SU-DHL-6 (cell line): ENCODE results near the gene IL24.

ENCODE experiments used
- H2AFZ ChIP-seq: fragments of 200-600 bp; sonication (generic); 2 replicates; pipeline ENCODE4 v1.6.1; 2014; ENCODE audit warnings: low read depth, mild to moderate bottlenecking, moderate library complexity, mixed read lengths, antibody characterized with exemption, low read length; ENCODE audit not compliant: severe bottlenecking
- H3F3A ChIP-seq: fragments of 200-600 bp; shearing (Covaris generic); 2 replicates; pipeline ENCODE4 v1.6.0; 2016; ENCODE audit warnings: antibody characterized with exemption, mild to moderate bottlenecking; ENCODE audit not compliant: insufficient read depth
- H3K27ac ChIP-seq: fragments of 200-600 bp; sonication (generic); 2 replicates; pipeline ENCODE4 v1.5.1; 2016; ENCODE audit warnings: low read depth, mild to moderate bottlenecking, low read length, moderate library complexity, mixed read lengths
- H3K27me3 ChIP-seq: fragments of 200-600 bp; sonication (generic), shearing (Covaris generic); 2 replicates; pipeline ENCODE4 v1.6.0; 2014; ENCODE audit warnings: mild to moderate bottlenecking, low read length
- H3K36me3 ChIP-seq: fragments of 200-600 bp; sonication (generic); 2 replicates; pipeline ENCODE4 v1.6.1; 2014; ENCODE audit warnings: mild to moderate bottlenecking, low read length, mixed read lengths
- H3K4me2 ChIP-seq: fragments of 300-600, 200-600 bp; shearing (Covaris generic), sonication (generic); 2 replicates; pipeline ENCODE4 v1.6.0; 2014; ENCODE audit warnings: low read length, low read depth, mild to moderate bottlenecking; ENCODE audit not compliant: poor library complexity, severe bottlenecking
- H3K4me3 ChIP-seq: fragments of 200-600 bp; sonication (generic); 2 replicates; pipeline ENCODE4 v1.5.1; 2014; ENCODE audit warnings: antibody characterized with exemption, low read length, mild to moderate bottlenecking, mixed read lengths; ENCODE audit not compliant: insufficient read depth, poor library complexity, severe bottlenecking
- H3K79me2 ChIP-seq: fragments of 200-600 bp; sonication (generic); 2 replicates; pipeline ENCODE4 v1.6.1; 2014; ENCODE audit warnings: mild to moderate bottlenecking, low read length, moderate library complexity; ENCODE audit not compliant: insufficient read depth
- H3K9ac ChIP-seq: fragments of 200-600 bp; sonication (generic); 2 replicates; pipeline ENCODE4 v1.7.0; 2014; ENCODE audit warnings: mild to moderate bottlenecking, low read length
- H3K9me2 ChIP-seq: fragments of 200-600 bp; sonication (generic); replicated peaks from 2 replicates; pipeline ENCODE4 v1.6.1; 2014; ENCODE audit warnings: low read length; ENCODE audit not compliant: insufficient read depth
- H3K9me3 ChIP-seq: fragments of 200-600 bp; sonication (generic); 2 replicates; pipeline ENCODE4 v1.6.1; 2014; ENCODE audit warnings: low read length, mixed read lengths; ENCODE audit not compliant: insufficient read depth
- H4K20me1 ChIP-seq: fragments of 200-600 bp; sonication (generic); 2 replicates; pipeline ENCODE4 v1.6.1; 2014; ENCODE audit warnings: low read depth, mild to moderate bottlenecking, antibody characterized with exemption, low read length, moderate library complexity, mixed read lengths
- EZH2phosphoT487 ChIP-seq: fragments of 200-600 bp; sonication (generic), shearing (Covaris generic); conservative IDR thresholded peaks from 2 replicates; pipeline ENCODE4 v1.6.1; 2018; ENCODE audit warnings: mild to moderate bottlenecking, antibody characterized with exemption, low read length, moderate library complexity, mixed read lengths
- TF ChIP-seq, protein P1 (sequence below): fragments of 200-600 bp; sonication (generic); IDR thresholded peaks from one replicate; pipeline ENCODE4 v1.5.1; 2017; ENCODE audit warnings: antibody characterized with exemption, mild to moderate bottlenecking, low read length, moderate library complexity; ENCODE audit not compliant: insufficient read depth, poor library complexity, severe bottlenecking

The IL24 gene

DNA sequence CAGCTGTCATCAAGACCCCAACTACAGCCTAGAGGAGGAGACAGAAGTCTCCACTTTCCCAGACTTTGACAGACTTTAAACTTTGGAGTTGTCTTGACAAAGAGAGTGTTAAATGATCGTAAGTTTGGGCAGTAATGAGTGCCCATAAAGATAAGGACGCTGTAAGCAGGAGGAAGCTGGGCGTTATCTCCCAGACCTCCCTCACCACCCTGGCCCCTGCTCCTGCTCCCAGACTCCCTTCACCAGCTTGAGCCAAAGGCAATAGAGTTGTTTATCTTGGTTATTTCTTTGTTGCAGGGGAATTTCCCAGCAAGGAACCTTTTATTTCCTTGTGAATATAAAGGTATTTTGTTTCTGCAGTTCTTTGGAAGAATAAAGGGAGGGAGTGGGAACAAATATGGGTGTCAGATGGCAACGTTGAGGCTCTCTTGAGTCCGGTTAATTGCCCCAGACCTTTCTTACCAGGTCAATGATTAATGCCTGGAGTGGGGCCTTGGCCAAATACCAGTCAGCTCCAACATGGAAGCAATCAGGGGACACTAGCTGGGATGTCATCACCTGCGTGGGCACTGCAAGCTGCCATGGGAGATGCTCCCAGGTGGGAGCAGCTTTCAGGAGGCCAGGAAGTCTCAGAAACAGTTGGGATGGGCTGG, 44.6 kb downstream of the IL24 start:
- no peak overlapping the region for H2AFZ ChIP-seq
- TF ChIP-seq EZH2phosphoT487: no peak
- TF ChIP-seq, protein P1, sequence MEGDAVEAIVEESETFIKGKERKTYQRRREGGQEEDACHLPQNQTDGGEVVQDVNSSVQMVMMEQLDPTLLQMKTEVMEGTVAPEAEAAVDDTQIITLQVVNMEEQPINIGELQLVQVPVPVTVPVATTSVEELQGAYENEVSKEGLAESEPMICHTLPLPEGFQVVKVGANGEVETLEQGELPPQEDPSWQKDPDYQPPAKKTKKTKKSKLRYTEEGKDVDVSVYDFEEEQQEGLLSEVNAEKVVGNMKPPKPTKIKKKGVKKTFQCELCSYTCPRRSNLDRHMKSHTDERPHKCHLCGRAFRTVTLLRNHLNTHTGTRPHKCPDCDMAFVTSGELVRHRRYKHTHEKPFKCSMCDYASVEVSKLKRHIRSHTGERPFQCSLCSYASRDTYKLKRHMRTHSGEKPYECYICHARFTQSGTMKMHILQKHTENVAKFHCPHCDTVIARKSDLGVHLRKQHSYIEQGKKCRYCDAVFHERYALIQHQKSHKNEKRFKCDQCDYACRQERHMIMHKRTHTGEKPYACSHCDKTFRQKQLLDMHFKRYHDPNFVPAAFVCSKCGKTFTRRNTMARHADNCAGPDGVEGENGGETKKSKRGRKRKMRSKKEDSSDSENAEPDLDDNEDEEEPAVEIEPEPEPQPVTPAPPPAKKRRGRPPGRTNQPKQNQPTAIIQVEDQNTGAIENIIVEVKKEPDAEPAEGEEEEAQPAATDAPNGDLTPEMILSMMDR: no peak

GRCh38 chr1:206944703-206945102, 47.5 kb downstream of the IL24 start:
- no peak overlapping the region for H3K9ac ChIP-seq
- no peaks in the 10 kb centered on the region for H3K79me2 ChIP-seq
- H3K4me2 ChIP-seq: no peak overlapping the region
- TF ChIP-seq, protein P1: no peak
- TF ChIP-seq EZH2phosphoT487: no peak
- H3K4me3 ChIP-seq: no peak overlapping the region
- H4K20me1 ChIP-seq: no peaks in the 10 kb centered on the region
- H3K9me3 ChIP-seq: no peaks in the 10 kb centered on the region
- no peak overlapping the region for H2AFZ ChIP-seq
- H3K36me3 ChIP-seq: no peaks in the 10 kb centered on the region
- H3K27me3 ChIP-seq: no peaks in the 10 kb centered on the region
- H3K9me2 ChIP-seq: no peaks in the 10 kb centered on the region
- H3K27ac ChIP-seq: no peak overlapping the region
- no peaks in the 10 kb centered on the region for H3F3A ChIP-seq

More for the DNA sequence above, 44.6 kb downstream of the IL24 start:
- no peaks in the 10 kb centered on the region for H3K9me2 ChIP-seq
- no peaks in the 10 kb centered on the region for H3K27me3 ChIP-seq
- no peaks in the 10 kb centered on the region for H4K20me1 ChIP-seq
- H3K36me3 ChIP-seq: no peaks in the 10 kb centered on the region
- H3F3A ChIP-seq: no peaks in the 10 kb centered on the region
- H3K9me3 ChIP-seq: no peaks in the 10 kb centered on the region
- H3K4me2 ChIP-seq: no peak overlapping the region
- H3K27ac ChIP-seq: no peak overlapping the region
- H3K4me3 ChIP-seq: no peak overlapping the region
- no peaks in the 10 kb centered on the region for H3K79me2 ChIP-seq
- H3K9ac ChIP-seq: no peak overlapping the region

- no peak for TF ChIP-seq EZH2phosphoT487
- Histone ChIP-seq H3K27me3 (no peaks in the 10 kb centered on the region), H2AFZ (no peak overlapping the region)
Observed at GRCh38 chr1:206945779-206946178, 48.5 kb downstream of the IL24 start.

DNA sequence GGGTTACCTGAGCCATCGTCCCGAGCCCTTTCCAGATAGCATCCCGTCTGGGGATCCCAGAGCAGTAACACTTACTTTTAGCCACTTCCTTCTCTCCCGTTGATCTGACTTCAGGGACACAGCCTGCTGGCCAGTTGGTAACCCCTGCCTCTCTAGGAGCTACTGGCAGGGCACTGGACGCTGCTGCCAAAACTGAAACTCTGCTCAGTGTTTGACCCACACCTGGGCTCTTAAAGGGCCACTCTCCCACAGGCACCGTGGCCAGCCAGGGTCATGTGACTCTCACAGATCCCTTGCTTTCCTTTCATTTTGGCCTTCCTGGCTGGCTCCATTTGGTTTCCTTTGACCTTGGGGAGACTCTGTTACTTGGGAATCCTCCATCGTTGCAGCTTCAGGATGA, 49.0 kb downstream of the IL24 start, which contains the start of gene PIGR:
TSS of gene PIGR (minus strand) at position 206 of the 400 bp plus-strand sequence. CDS start 5,935 bp downstream, outside the sequence.
- Histone ChIP-seq H4K20me1 (no peaks in the 10 kb centered on the region), H3K36me3 (no peaks in the 10 kb centered on the region), H3K9ac (no peak within 1 kb of the TSS), H3K4me2 (no peak within 1 kb of the TSS), H2AFZ (no peak within 1 kb of the TSS), H3K9me2 (no peaks in the 10 kb centered on the region), H3K27me3 (no peaks in the 10 kb centered on the region), H3K9me3 (no peaks in the 10 kb centered on the region), H3K27ac (no peak within 1 kb of the TSS), H3F3A (no peaks in the 10 kb centered on the region), H3K79me2 (no peaks in the 10 kb centered on the region), H3K4me3 (no peak within 1 kb of the TSS)
- TF ChIP-seq EZH2phosphoT487: no peak
- TF ChIP-seq, protein P1: no peak

More at GRCh38 chr1:206945779-206946178, 48.5 kb downstream of the IL24 start:
- no peak overlapping the region for H3K4me2 ChIP-seq
- no peaks in the 10 kb centered on the region for H3K36me3 ChIP-seq
- no peaks in the 10 kb centered on the region for H3K79me2 ChIP-seq
- no peak overlapping the region for H3K27ac ChIP-seq
- no peaks in the 10 kb centered on the region for H3K9me3 ChIP-seq
- no peak overlapping the region for H3K9ac ChIP-seq
- H3K4me3 ChIP-seq: no peak overlapping the region
- H3K9me2 ChIP-seq: no peaks in the 10 kb centered on the region
- no peaks in the 10 kb centered on the region for H3F3A ChIP-seq
- H4K20me1 ChIP-seq: no peaks in the 10 kb centered on the region
